Suprapubic skin (tissue), 4 donors: ENCODE results near the gene NCAM2. TPM values are rescaled to one million over a fixed set of nuclear protein-coding genes. Genes with fewer than 3 reads are reported as not detected.

Experiments used
- DNase-seq, 2 donors: peaks; one replicate each; pipeline ENCODE4 v3.0.0-alpha.2; 2019; ENCODE audit warnings: low spot score in 2 of 2
- H3K27ac ChIP-seq: fragments of 200-600 bp; sonication (generic); one replicate; pipeline ENCODE4 v1.5.1; 2019
- H3K27me3 ChIP-seq: fragments of 200-600 bp; sonication (generic); one replicate; pipeline ENCODE4 v1.5.1; 2019
- H3K36me3 ChIP-seq: fragments of 200-600 bp; sonication (generic); one replicate; pipeline ENCODE4 v1.5.1; 2019
- H3K4me1 ChIP-seq: fragments of 200-600 bp; sonication (generic); one replicate; pipeline ENCODE4 v1.5.1; 2019
- H3K4me3 ChIP-seq: fragments of 200-600 bp; sonication (generic); one replicate; pipeline ENCODE4 v1.5.1; 2019; ENCODE audit warnings: mild to moderate bottlenecking
- H3K9me3 ChIP-seq: fragments of 200-600 bp; sonication (generic); one replicate; pipeline ENCODE4 v1.5.1; 2019
- CTCF ChIP-seq, 2 donors: fragments of 200-600 bp in 1 of 2; fragments of 450-650 bp in 1 of 2; sonication (generic) in 1 of 2; IDR thresholded peaks; one replicate each; pipeline ENCODE4 v1.5.1; 2016 to 2019; ENCODE audit warnings: antibody characterized with exemption in 2 of 2, mild to moderate bottlenecking in 1 of 2, moderate library complexity in 1 of 2
- EP300 ChIP-seq: sonication (generic); formaldehyde crosslinking; IDR thresholded peaks from one replicate; pipeline ENCODE4 v1.6.1; 2017; ENCODE audit warnings: antibody characterized with exemption
- POLR2A ChIP-seq, 2 donors: fragments of 450-650 bp; IDR thresholded peaks; one replicate each; pipeline ENCODE4 v1.6.1; 2017; ENCODE audit warnings: antibody characterized with exemption in 2 of 2, mild to moderate bottlenecking in 2 of 2, moderate library complexity in 2 of 2
- POLR2AphosphoS5 ChIP-seq, 3 donors: sonication (generic); formaldehyde crosslinking; IDR thresholded peaks; one replicate each; pipeline ENCODE4 v1.6.1; 2017; ENCODE audit warnings: antibody characterized with exemption in 3 of 3
- WGBS: methylation state at CpG from one replicate; pipeline ENCODE4 v1.1.5; 2018; 5-methylcytosine and 5-hydroxymethylcytosine counted together
- total RNA-seq, 4 donors: library from RNA; depleted of rRNA; stranded (reverse); fragments of >200 nt; gene quantifications; one replicate each; pipeline ENCODE4 v1.1.0, GENCODE V29; 2016

The NCAM2 gene
- total RNA-seq, 4 donors from 2014 or later, result 0.25 to 1.0 (median 0.92) TPM

GRCh38 chr21:21156957-21157356, 158.7 kb downstream of the NCAM2 start:
- no peaks in the 10 kb centered on the region for H3K36me3 ChIP-seq
- no peaks in the 10 kb centered on the region for H3K4me1 ChIP-seq
- H3K27ac ChIP-seq, result no peak overlapping the region
- TF ChIP-seq POLR2AphosphoS5 (IDR thresholded peaks at IDR 0.05), result no peak
- no peak for TF ChIP-seq CTCF (IDR thresholded peaks at IDR 0.05)
- TF ChIP-seq POLR2A (IDR thresholded peaks at IDR 0.05), result no peak
- no peak for TF ChIP-seq EP300
- H3K9me3 ChIP-seq, result no peaks in the 10 kb centered on the region
- 35% methylated on average over 4 of the region's 4 CpGs for WGBS
- no peaks in the 10 kb centered on the region for H3K27me3 ChIP-seq
- no peak overlapping the region for H3K4me3 ChIP-seq
- no peak for DNase-seq

- Histone ChIP-seq H3K36me3 (no peaks in the 10 kb centered on the region), H3K27ac (no peak overlapping the region), H3K9me3 (no peaks in the 10 kb centered on the region), H3K27me3 (no peaks in the 10 kb centered on the region), H3K4me3 (no peak overlapping the region), H3K4me1 (no peaks in the 10 kb centered on the region)
- TF ChIP-seq CTCF (IDR thresholded peaks at IDR 0.05), result no peak
- no peak for TF ChIP-seq EP300
- TF ChIP-seq POLR2AphosphoS5 (IDR thresholded peaks at IDR 0.05), result no peak
- no peak for TF ChIP-seq POLR2A (IDR thresholded peaks at IDR 0.05)
- DNase-seq, result no peak
- 94% methylated on average over 11 of the region's 12 CpGs for WGBS
Observed at GRCh38 chr21:21158376-21158918, 160.2 kb downstream of the NCAM2 start.

- no peak for DNase-seq
- no peaks in the 10 kb centered on the region for H3K36me3 ChIP-seq
- H3K9me3 ChIP-seq, result no peaks in the 10 kb centered on the region
- no peak overlapping the region for H3K27ac ChIP-seq
- WGBS, result 85% methylated on average over 3 of the region's 3 CpGs
- H3K27me3 ChIP-seq, result no peaks in the 10 kb centered on the region
- TF ChIP-seq EP300 (no peak), CTCF (IDR thresholded peaks at IDR 0.05) (no peak), POLR2AphosphoS5 (IDR thresholded peaks at IDR 0.05) (no peak), POLR2A (IDR thresholded peaks at IDR 0.05) (no peak)
- no peaks in the 10 kb centered on the region for H3K4me1 ChIP-seq
- H3K4me3 ChIP-seq, result no peak overlapping the region
Observed at GRCh38 chr21:21159253-21159899, 161.2 kb downstream of the NCAM2 start.

- Histone ChIP-seq H3K4me1 (no peaks in the 10 kb centered on the region), H3K4me3 (no peak overlapping the region), H3K36me3 (no peaks in the 10 kb centered on the region), H3K9me3 (no peaks in the 10 kb centered on the region), H3K27me3 (no peaks in the 10 kb centered on the region), H3K27ac (no peak overlapping the region)
- 58% methylated on average over 4 of the region's 4 CpGs for WGBS
- DNase-seq, result no peak
- TF ChIP-seq POLR2AphosphoS5 (IDR thresholded peaks at IDR 0.05), result no peak
- TF ChIP-seq EP300, result no peak
- TF ChIP-seq CTCF (IDR thresholded peaks at IDR 0.05), result no peak
- no peak for TF ChIP-seq POLR2A (IDR thresholded peaks at IDR 0.05)
Observed at GRCh38 chr21:21162786-21163185, 164.6 kb downstream of the NCAM2 start.

GRCh38 chr21:21163904-21164303, 165.7 kb downstream of the NCAM2 start:
- Histone ChIP-seq H3K9me3 (no peaks in the 10 kb centered on the region), H3K4me1 (no peaks in the 10 kb centered on the region)
- DNase-seq, result no peak

More at GRCh38 chr21:21163904-21164303, 165.7 kb downstream of the NCAM2 start:
- 17% methylated on average over 1 of the region's 1 CpG for WGBS
- Histone ChIP-seq H3K4me3 (no peak overlapping the region), H3K27ac (no peak overlapping the region), H3K27me3 (no peaks in the 10 kb centered on the region), H3K36me3 (no peaks in the 10 kb centered on the region)
- TF ChIP-seq CTCF (IDR thresholded peaks at IDR 0.05) (peak in 1 of 2 donors; percentile 47), POLR2AphosphoS5 (IDR thresholded peaks at IDR 0.05) (no peak)
